Pancreas (tissue), 10 donors: ENCODE measurements around the gene STK39. TPM values are rescaled to one million over a fixed set of nuclear protein-coding genes. Genes with fewer than 3 reads are reported as not detected.
A peak's percentile ranks its signal among the peaks of the same experiment; 100 is the strongest.
"Not testable (repeated sequence)": the region's sequence is repeated elsewhere in the genome, so short reads cannot be mapped to it uniquely, and the experiment has no call there.

Source experiments
- ATAC-seq, 4 donors: fragments of 200-7000 bp; cut with Tn5 transposase; one replicate each; pipeline versions ENCODE4 v1.8.0 to v1.9.1; 2020; ENCODE audit warnings: mild to moderate bottlenecking in 4 of 4, moderate library complexity in 4 of 4
- DNase-seq, 6 donors: peaks; one replicate each; pipeline ENCODE4 v3.0.0-alpha.2; 2020
- FAIRE-seq: peaks from 2 replicates; lab custom pipeline; 2012; peaks lifted over from hg19 to GRCh38; lab: Jason Lieb, UNC
- H3K27ac ChIP-seq, 4 donors: fragments of 200-600 bp; sonication (generic); 1 replicate in 3 of 4; 2 replicates in 1 of 4; pipeline versions ENCODE4 v1.5.0 to v1.8.0; 2020
- H3K27me3 ChIP-seq, 4 donors: fragments of 200-600 bp; one replicate each; pipeline ENCODE4 v1.8.0; 2021
- H3K36me3 ChIP-seq, 3 donors: fragments of 200-600 bp; sonication (generic) in 1 of 3; one replicate each; pipeline versions ENCODE4 v1.5.0 to v1.8.0; 2020 to 2021
- H3K4me1 ChIP-seq, 3 donors: fragments of 200-600 bp; one replicate each; pipeline ENCODE4 v1.8.0; 2021
- H3K4me3 ChIP-seq, 4 donors: fragments of 200-600 bp; sonication (generic) in 2 of 4; one replicate each; pipeline versions ENCODE4 v1.5.0 to v1.8.0; 2020 to 2021
- H3K9me3 ChIP-seq, 4 donors: fragments of 200-600 bp; one replicate each; pipeline ENCODE4 v1.8.0; 2021
- CTCF ChIP-seq, 4 donors: fragments of 200-600 bp; sonication (generic) in 3 of 4; IDR thresholded peaks; one replicate each; pipeline versions ENCODE4 v1.5.0 to v1.8.0; 2021; ENCODE audit warnings: antibody characterized with exemption in 4 of 4
- WGBS, 2 donors: extraction: QIAGEN DNeasy Blood & Tissue Kit; methylation state at CpG; one replicate each; pipeline ENCODE4 v1.1.7; 2013; 5-methylcytosine and 5-hydroxymethylcytosine counted together
- intact Hi-C, 3 donors: fragments of 100-400 bp; cut with DNase I; formaldehyde crosslinking; loops; one replicate each; pipeline versions ENCODE4 v1.11.1 to v1.14.2; 2022
- polyA plus RNA-seq, 2 donors: library from polyadenylated mRNA; stranded (reverse); fragments of 200-250 nt; gene quantifications; one replicate each; pipeline ENCODE4 v1.2.3, GENCODE V29; 2013
- total RNA-seq, 6 donors: library from RNA; stranded (reverse); fragmentation: NEBNext Ultra II Directional in 4 of 6; extraction: Animal tissue kit (Norgen Biotek cat#: 25700) in 4 of 6; gene quantifications; one replicate each; pipeline versions ENCODE4 v1.2.1 to v1.2.4, GENCODE V29; 2021 to 2023
- donor health status: healthy with polysubstance abuse.
- donor health status: DM: no; HTN: no; CAD: no; lungs with moderate emphysema.
- donor health status: DM: no; HTN: no; CAD: no.
- donor health status: control.
- donor health status: control.
- donor health status: Bipolar disorder and iron deficiency.
- donor health status: DM: yes; HTN: yes; CAD: no.
- donor health status: DM: no; HTN: no; CAD: no.
- donor health status: DM: no; HTN: no; CAD: no.
- donor health status: DM: yes; HTN: yes; CAD: no.

Gene STK39
- total and polyA plus RNA-seq, 8 donors: 9.5 to 23.1 (median 15.5) TPM

- H3K4me1 ChIP-seq: no peaks in the 10 kb centered on the region
- H3K9me3 ChIP-seq: no peaks in the 10 kb centered on the region
- no peak overlapping the region for H3K27ac ChIP-seq
- DNase-seq (no peak), ATAC-seq (no peak), FAIRE-seq (no peak)
- no peak overlapping the region for H3K4me3 ChIP-seq
- WGBS, 2 donors: 92 to 94% methylated on average over 4 of the region's 4 CpGs
- H3K27me3 ChIP-seq: no peaks in the 10 kb centered on the region
- intact Hi-C loops: loop anchor here in 1 of 3 donors (10.0 kb wide), 1 partner anchor 1583 kb away; no protein-coding TSS in a partner anchor
- no peaks in the 10 kb centered on the region for H3K36me3 ChIP-seq
- TF ChIP-seq CTCF (IDR thresholded peaks at IDR 0.05): no peak
Measured at GRCh38 chr2:168127371-168127770, 120.0 kb downstream of the STK39 start.

- 96 to 100% methylated on average over 1 of the region's 1 CpG for WGBS, 2 donors
- H3K9me3 ChIP-seq, H3K4me3 ChIP-seq, H3K27ac ChIP-seq, ATAC-seq, H3K4me1 ChIP-seq, H3K36me3 ChIP-seq, DNase-seq, H3K27me3 ChIP-seq, FAIRE-seq: not testable (repeated sequence)
- intact Hi-C loops: loop anchor here in 1 of 3 donors (10.0 kb wide), 1 partner anchor 1577 kb away; no protein-coding TSS in a partner anchor
Measured at GRCh38 chr2:168122210-168122609, 125.2 kb downstream of the STK39 start.

- Histone ChIP-seq H3K36me3 (peaks cover 0 to 3% (median 0%) of the 10 kb centered on the region in 3 donors), H3K4me3 (no peak overlapping the region), H3K4me1 (no peaks in the 10 kb centered on the region), H3K27ac (no peak overlapping the region), H3K9me3 (no peaks in the 10 kb centered on the region), H3K27me3 (no peaks in the 10 kb centered on the region)
- WGBS, 2 donors: 95 to 100% methylated on average over 3 of the region's 3 CpGs
- ATAC-seq: no peak
- intact Hi-C loops: loop anchor here in 1 of 3 donors (10.0 kb wide), 1 partner anchor 1576 kb away; no protein-coding TSS in a partner anchor
- no peak for DNase-seq
- no peak for FAIRE-seq
- no peak for TF ChIP-seq CTCF (IDR thresholded peaks at IDR 0.05)
Measured at GRCh38 chr2:168120730-168121129, 126.7 kb downstream of the STK39 start.

DNA sequence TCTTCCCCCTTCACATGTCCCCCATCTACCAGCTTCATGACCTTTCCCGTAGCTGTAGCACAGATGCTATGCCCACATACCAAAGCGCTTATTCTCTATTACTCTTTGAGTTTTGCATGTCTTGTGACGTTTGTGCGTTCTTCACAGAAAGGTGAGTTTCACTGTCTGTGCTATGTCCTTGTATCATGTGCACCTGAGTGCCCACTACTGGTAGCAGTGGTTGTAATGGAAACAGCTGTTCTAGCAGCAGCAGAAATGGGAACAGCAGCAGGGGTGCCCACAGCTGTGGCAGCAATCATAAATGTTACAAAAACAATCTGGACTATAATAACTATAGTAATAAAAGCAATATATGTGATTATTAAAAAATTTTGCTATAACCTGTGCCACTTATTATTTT lies 127.1 kb downstream of the STK39 start:
- ATAC-seq (no peak), FAIRE-seq (no peak), DNase-seq (no peak)
- WGBS, 2 donors: 93 to 97% methylated on average over 4 of the region's 4 CpGs
- Histone ChIP-seq H3K4me3 (no peak overlapping the region), H3K36me3 (peaks cover 0 to 3% (median 0%) of the 10 kb centered on the region in 3 donors), H3K27ac (no peak overlapping the region), H3K4me1 (no peaks in the 10 kb centered on the region), H3K27me3 (no peaks in the 10 kb centered on the region), H3K9me3 (no peaks in the 10 kb centered on the region)
- TF ChIP-seq CTCF (IDR thresholded peaks at IDR 0.05): no peak
- intact Hi-C loops: loop anchor here in 1 of 3 donors (10.0 kb wide), 1 partner anchor 1576 kb away; no protein-coding TSS in a partner anchor

DNA sequence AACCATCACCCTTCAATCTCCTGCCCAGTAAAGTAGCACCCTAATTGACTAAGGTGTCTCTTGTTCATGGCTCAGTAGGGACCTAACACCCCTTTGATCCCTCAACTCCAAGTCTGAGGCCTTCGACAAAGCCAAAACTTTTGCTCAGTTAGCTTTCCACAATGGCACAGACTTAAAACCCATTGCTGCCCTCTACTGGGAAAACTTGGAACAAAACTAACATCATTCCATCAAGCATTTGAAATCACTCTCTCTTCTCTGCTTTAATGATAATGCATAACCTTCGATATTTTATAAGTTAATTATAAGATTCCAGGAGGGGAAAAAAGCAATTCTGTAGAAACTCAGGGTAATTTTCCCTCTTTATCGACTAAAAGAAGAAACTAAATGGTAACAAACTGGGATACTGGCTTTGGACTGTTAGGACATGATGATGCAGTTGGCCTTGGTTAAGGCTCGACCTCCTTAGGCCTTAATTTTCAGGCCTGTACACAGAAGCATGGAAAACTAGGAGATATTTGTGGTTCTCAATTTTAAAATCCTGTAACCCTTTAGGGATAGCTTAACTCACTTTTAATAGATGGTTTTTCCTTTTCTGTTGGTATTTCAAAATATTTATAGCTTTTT lies 127.8 kb downstream of the STK39 start:
- peak in 1 of 6 donors; percentile 6 for DNase-seq
- peak in 3 of 4 donors; percentile 32 to 52 (median 36) for TF ChIP-seq CTCF (IDR thresholded peaks at IDR 0.05)
- Histone ChIP-seq H3K36me3 (peaks cover 0 to 3% (median 0%) of the 10 kb centered on the region in 3 donors), H3K27me3 (no peaks in the 10 kb centered on the region), H3K4me3 (no peak overlapping the region), H3K9me3 (no peaks in the 10 kb centered on the region), H3K27ac (no peak overlapping the region), H3K4me1 (peaks cover 0 to 2% (median 0%) of the 10 kb centered on the region in 3 donors)
- no peak for FAIRE-seq
- intact Hi-C loops: loop anchor here in 1 of 3 donors (10.0 kb wide), 1 partner anchor 1575 kb away; no protein-coding TSS in a partner anchor
- WGBS, 2 donors: 34 to 39% methylated on average over 4 of the region's 4 CpGs
- peak; percentile 72 to 87 (median 84) for ATAC-seq
